Smooth muscle cell (in vitro differentiated cells): Measurements from ENCODE around the gene HIVEP3. TPM values are rescaled to one million over a fixed set of nuclear protein-coding genes. Genes with fewer than 3 reads are reported as not detected.

Experiments
- DNase-seq: peaks from one replicate; lab custom pipeline; 2025; ENCODE audit not compliant: unreplicated experiment; lab: John Stamatoyannopoulos, UW
- H2AFZ ChIP-seq: fragments of 200-600 bp; sonication (generic); 2 replicates; pipeline ENCODE4 v1.6.0; 2016; ENCODE audit warnings: antibody characterized with exemption, low read depth, mild to moderate bottlenecking
- H3F3A ChIP-seq: fragments of 200-600 bp; sonication (generic); 2 replicates; pipeline ENCODE4 v1.6.0; 2017; ENCODE audit warnings: antibody characterized with exemption, low read depth
- H3K27ac ChIP-seq: fragments of 200-600 bp; sonication (generic); 2 replicates; pipeline ENCODE4 v1.5.1; 2016; ENCODE audit warnings: low read depth, mild to moderate bottlenecking
- H3K27me3 ChIP-seq: fragments of 200-600 bp; sonication (generic); 2 replicates; pipeline ENCODE4 v1.6.1; 2016; ENCODE audit warnings: low read depth, mild to moderate bottlenecking
- H3K36me3 ChIP-seq: fragments of 200-600 bp; sonication (generic); 2 replicates; pipeline ENCODE4 v1.5.1; 2016; ENCODE audit warnings: low read depth
- H3K4me1 ChIP-seq: fragments of 200-600 bp; sonication (generic); 2 replicates; pipeline ENCODE4 v1.5.1; 2016; ENCODE audit warnings: low read depth
- H3K4me2 ChIP-seq: fragments of 200-600 bp; sonication (generic); 2 replicates; pipeline ENCODE4 v1.6.0; 2016; ENCODE audit warnings: mild to moderate bottlenecking
- H3K4me3 ChIP-seq: fragments of 200-600 bp; sonication (generic); 2 replicates; pipeline ENCODE4 v1.5.1; 2016; ENCODE audit warnings: mild to moderate bottlenecking
- H3K79me2 ChIP-seq: fragments of 200-600 bp; sonication (generic); 2 replicates; pipeline ENCODE4 v1.6.0; 2016; ENCODE audit warnings: low read depth, mild to moderate bottlenecking
- H3K9ac ChIP-seq: fragments of 200-600 bp; sonication (generic); 2 replicates; pipeline ENCODE4 v1.6.0; 2016; ENCODE audit warnings: low read depth
- H3K9me3 ChIP-seq: fragments of 200-600 bp; sonication (generic); replicated peaks from 2 replicates; pipeline ENCODE4 v1.5.1; 2016; ENCODE audit warnings: low read depth
- H4K20me1 ChIP-seq: fragments of 200-600 bp; sonication (generic); 2 replicates; pipeline ENCODE4 v1.6.0; 2016; ENCODE audit warnings: low read depth
- WGBS: methylation state at CpG from one replicate; pipeline ENCODE4 v1.1.7; 2016; ENCODE audit warnings: low lambda C conversion rate; 5-methylcytosine and 5-hydroxymethylcytosine counted together
- polyA plus RNA-seq: library from polyadenylated mRNA; unstranded; fragments of >200 nt; fragmentation: Nextera tagmentation; extraction: Ambion mirVana; gene quantifications from 2 replicates; pipeline ENCODE4 v1.2.1, GENCODE V29; 2016
- total RNA-seq: library from RNA; depleted of rRNA; stranded (reverse); fragments of >200 nt; gene quantifications from 2 replicates; pipeline ENCODE4 v1.2.3, GENCODE V29; 2014
- TF ChIP-seq, protein P1 (sequence below): fragments of 200-600 bp; sonication (generic); IDR thresholded peaks from 2 replicates; pipeline ENCODE4 v1.5.1; 2017; ENCODE audit warnings: borderline replicate concordance, mild to moderate bottlenecking, antibody characterized with exemption; ENCODE audit not compliant: insufficient read depth, poor library complexity, severe bottlenecking

Gene HIVEP3
- total and polyA plus RNA-seq, 2 experiments from 2014 or later = 2.1 to 6.4 TPM

GRCh38 chr1:41524676-41525675, 393.7 kb downstream of the HIVEP3 start:
- no peak overlapping the region for H2AFZ ChIP-seq
- WGBS = 88% methylated on average over 30 of the region's 30 CpGs
- no peak overlapping the region for H3K4me2 ChIP-seq
- H4K20me1 ChIP-seq = peaks cover 9% of the 10 kb centered on the region
- no peaks in the 10 kb centered on the region for H3K36me3 ChIP-seq
- TF ChIP-seq, protein P1, sequence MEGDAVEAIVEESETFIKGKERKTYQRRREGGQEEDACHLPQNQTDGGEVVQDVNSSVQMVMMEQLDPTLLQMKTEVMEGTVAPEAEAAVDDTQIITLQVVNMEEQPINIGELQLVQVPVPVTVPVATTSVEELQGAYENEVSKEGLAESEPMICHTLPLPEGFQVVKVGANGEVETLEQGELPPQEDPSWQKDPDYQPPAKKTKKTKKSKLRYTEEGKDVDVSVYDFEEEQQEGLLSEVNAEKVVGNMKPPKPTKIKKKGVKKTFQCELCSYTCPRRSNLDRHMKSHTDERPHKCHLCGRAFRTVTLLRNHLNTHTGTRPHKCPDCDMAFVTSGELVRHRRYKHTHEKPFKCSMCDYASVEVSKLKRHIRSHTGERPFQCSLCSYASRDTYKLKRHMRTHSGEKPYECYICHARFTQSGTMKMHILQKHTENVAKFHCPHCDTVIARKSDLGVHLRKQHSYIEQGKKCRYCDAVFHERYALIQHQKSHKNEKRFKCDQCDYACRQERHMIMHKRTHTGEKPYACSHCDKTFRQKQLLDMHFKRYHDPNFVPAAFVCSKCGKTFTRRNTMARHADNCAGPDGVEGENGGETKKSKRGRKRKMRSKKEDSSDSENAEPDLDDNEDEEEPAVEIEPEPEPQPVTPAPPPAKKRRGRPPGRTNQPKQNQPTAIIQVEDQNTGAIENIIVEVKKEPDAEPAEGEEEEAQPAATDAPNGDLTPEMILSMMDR = no peak
- no peaks in the 10 kb centered on the region for H3K79me2 ChIP-seq
- no peak overlapping the region for H3K4me3 ChIP-seq
- no peaks in the 10 kb centered on the region for H3K9me3 ChIP-seq
- no peaks in the 10 kb centered on the region for H3K27me3 ChIP-seq
- no peak overlapping the region for H3K27ac ChIP-seq
- no peaks in the 10 kb centered on the region for H3K4me1 ChIP-seq
- no peak for DNase-seq
- H3K9ac ChIP-seq = no peak overlapping the region
- H3F3A ChIP-seq = no peaks in the 10 kb centered on the region

- 97% methylated on average over 9 of the region's 9 CpGs for WGBS
- H3K27me3 ChIP-seq = no peaks in the 10 kb centered on the region
- H3K36me3 ChIP-seq = no peaks in the 10 kb centered on the region
- no peak overlapping the region for H3K4me2 ChIP-seq
- H3F3A ChIP-seq = no peaks in the 10 kb centered on the region
- no peak overlapping the region for H2AFZ ChIP-seq
- H4K20me1 ChIP-seq = peaks cover 9% of the 10 kb centered on the region
- H3K9me3 ChIP-seq = no peaks in the 10 kb centered on the region
- H3K79me2 ChIP-seq = no peaks in the 10 kb centered on the region
- no peak overlapping the region for H3K9ac ChIP-seq
- no peaks in the 10 kb centered on the region for H3K4me1 ChIP-seq
- no peak overlapping the region for H3K4me3 ChIP-seq
- TF ChIP-seq, protein P1 = no peak
- DNase-seq = no peak
- H3K27ac ChIP-seq = no peak overlapping the region
Observed at GRCh38 chr1:41523949-41524675, 394.6 kb downstream of the HIVEP3 start.

DNA sequence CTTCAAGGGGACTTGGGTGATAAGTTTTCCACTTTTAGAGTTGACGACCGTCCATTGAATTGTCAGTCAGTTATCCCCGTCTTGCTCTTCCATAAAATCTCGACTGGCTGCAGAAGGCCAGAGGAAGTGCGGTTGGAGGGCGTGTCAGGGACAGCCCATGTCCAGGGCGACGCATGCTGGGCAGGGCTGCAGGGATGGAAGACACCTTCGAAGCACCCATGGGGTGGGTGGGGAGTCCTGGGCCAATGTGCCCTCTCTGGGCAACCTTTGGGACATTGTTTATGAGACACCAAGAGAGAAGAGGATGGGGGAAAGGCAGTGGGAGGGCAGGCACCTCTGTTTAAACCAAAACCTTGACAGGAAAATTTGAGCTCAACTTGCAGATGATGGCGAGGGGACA, 395.7 kb downstream of the HIVEP3 start:
- TF ChIP-seq, protein P1 = no peak
- no peak for DNase-seq
- Histone ChIP-seq H3K4me1 (no peaks in the 10 kb centered on the region), H3K9ac (no peak overlapping the region), H3K36me3 (no peaks in the 10 kb centered on the region), H3K4me3 (no peak overlapping the region), H3F3A (no peaks in the 10 kb centered on the region), H3K4me2 (no peak overlapping the region), H3K79me2 (no peaks in the 10 kb centered on the region), H3K9me3 (no peaks in the 10 kb centered on the region), H2AFZ (no peak overlapping the region), H3K27ac (no peak overlapping the region), H3K27me3 (no peaks in the 10 kb centered on the region), H4K20me1 (peaks cover 9% of the 10 kb centered on the region)
- WGBS = 86% methylated on average over 10 of the region's 10 CpGs
